ENCODE results near the gene VSIG1.

VSIG1 gene

DNA sequence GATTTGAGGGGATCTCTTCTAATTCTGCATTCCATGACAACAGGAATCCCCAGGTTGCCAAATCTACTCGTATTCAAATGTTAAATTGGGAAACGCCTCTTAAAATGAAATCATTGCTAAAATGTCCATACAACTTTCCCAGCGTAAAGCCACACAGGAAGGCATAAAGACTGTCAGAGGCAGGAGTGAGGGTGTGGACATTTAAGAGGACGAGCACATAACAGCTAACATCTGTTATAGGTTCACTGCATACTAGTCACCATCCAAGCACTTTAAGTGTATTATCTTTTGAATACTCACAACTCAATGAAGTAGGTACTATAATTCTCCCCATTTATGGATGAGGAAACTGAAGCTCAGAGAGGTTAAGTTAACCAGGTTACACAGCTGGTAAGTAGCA is 82.3 kb downstream of the VSIG1 start:
- no peak for DNase-seq
- intact Hi-C loops (cut with DNase I) = no loop called here
